Measurements from ENCODE around the gene ZBTB20.

The ZBTB20 gene

DNA sequence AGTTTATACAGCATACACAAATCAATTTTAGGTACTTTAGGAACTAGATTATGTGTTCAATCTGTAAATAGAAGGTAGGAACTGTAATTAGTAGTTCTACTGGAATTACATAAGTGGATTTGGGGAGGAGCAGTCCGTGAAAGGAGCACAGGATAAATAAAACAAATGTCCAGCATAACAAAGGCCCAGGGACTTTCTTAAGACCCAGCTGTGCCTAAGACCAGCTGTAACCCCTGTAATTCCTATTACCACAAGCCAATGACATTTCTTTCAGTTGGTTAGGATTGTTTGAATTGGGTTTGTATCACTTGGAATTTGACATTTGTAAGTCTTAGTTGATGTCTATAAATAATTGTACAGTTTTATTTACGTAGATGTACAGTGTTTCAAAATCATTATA, 4.8 kb upstream of the ZBTB20 start:
- Histone ChIP-seq H4K20me1 (ENCODE audit: insufficient read depth, low read length) (no peaks in the 10 kb centered on the region), H3K4me2 (ENCODE audit: low read length) (no peak overlapping the region), H3K9ac (ENCODE audit: low read length) (no peak overlapping the region), H3K4me1 (ENCODE audit: low read length) (peaks cover 6% of the 10 kb centered on the region), H3K27me3 (ENCODE audit: low read depth, low read length) (no peaks in the 10 kb centered on the region), H3K79me2 (ENCODE audit: low read length) (peaks cover 4% of the 10 kb centered on the region; the same call in 1 of the 2 replicates), H3K9me3 (ENCODE audit: insufficient read depth, low read length) (no peaks in the 10 kb centered on the region), H3K4me3 (ENCODE audit: low read length) (no peak overlapping the region), H3K27ac (ENCODE audit: low read length) (no peak overlapping the region), H3K36me3 (replicated peaks; ENCODE audit: low read depth, low read length) (no peaks in the 10 kb centered on the region), H2AFZ (ENCODE audit: low read depth, low read length) (no peak overlapping the region)
- TF ChIP-seq, protein P1, sequence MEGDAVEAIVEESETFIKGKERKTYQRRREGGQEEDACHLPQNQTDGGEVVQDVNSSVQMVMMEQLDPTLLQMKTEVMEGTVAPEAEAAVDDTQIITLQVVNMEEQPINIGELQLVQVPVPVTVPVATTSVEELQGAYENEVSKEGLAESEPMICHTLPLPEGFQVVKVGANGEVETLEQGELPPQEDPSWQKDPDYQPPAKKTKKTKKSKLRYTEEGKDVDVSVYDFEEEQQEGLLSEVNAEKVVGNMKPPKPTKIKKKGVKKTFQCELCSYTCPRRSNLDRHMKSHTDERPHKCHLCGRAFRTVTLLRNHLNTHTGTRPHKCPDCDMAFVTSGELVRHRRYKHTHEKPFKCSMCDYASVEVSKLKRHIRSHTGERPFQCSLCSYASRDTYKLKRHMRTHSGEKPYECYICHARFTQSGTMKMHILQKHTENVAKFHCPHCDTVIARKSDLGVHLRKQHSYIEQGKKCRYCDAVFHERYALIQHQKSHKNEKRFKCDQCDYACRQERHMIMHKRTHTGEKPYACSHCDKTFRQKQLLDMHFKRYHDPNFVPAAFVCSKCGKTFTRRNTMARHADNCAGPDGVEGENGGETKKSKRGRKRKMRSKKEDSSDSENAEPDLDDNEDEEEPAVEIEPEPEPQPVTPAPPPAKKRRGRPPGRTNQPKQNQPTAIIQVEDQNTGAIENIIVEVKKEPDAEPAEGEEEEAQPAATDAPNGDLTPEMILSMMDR (IDR thresholded peaks at IDR 0.05; ENCODE audit: low read depth, low read length): no peak
- no peak for TF ChIP-seq EZH2phosphoT487 (IDR thresholded peaks at IDR 0.05; ENCODE audit: low read depth)

DNA sequence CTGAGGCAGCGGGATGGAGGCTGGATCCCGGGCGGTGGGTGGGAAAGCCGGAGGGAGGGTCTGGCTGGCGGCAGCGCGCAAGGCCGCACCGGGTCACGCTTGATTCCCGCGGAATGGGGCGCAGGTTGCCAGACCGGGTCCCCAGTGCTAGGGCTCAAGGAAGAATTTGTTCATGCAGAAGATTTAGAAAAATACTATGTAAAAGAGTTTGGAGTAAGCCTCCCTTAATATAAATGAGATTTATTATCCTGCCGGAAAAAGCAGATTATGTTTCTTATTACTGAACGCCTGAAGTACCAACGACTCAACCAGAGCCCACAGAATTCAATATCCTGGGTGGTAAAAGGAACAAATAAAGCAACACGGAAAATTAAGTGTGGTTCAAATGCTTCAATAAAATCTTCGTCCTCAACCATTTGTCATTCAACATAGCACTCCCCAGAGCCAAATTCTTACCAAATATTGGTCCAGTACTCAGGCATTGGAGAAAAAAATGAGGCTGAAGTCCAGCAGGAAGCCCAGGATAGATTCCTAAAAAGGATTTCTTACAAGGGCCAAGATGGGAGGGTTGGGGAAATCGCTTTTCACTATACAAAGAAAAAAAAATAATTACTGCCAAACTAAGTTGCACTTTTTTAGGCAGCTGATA, 1.2 kb upstream of the ZBTB20 start:
- Histone ChIP-seq H3K4me2 (ENCODE audit: low read length) (peak overlapping the region; percentile 94), H3K9ac (ENCODE audit: low read length) (peak overlapping the region; percentile 81)
- no peak for TF ChIP-seq EZH2phosphoT487 (IDR thresholded peaks at IDR 0.05; ENCODE audit: low read depth)
- TF ChIP-seq, protein P1 (IDR thresholded peaks at IDR 0.05; ENCODE audit: low read depth, low read length): no peak

DNA sequence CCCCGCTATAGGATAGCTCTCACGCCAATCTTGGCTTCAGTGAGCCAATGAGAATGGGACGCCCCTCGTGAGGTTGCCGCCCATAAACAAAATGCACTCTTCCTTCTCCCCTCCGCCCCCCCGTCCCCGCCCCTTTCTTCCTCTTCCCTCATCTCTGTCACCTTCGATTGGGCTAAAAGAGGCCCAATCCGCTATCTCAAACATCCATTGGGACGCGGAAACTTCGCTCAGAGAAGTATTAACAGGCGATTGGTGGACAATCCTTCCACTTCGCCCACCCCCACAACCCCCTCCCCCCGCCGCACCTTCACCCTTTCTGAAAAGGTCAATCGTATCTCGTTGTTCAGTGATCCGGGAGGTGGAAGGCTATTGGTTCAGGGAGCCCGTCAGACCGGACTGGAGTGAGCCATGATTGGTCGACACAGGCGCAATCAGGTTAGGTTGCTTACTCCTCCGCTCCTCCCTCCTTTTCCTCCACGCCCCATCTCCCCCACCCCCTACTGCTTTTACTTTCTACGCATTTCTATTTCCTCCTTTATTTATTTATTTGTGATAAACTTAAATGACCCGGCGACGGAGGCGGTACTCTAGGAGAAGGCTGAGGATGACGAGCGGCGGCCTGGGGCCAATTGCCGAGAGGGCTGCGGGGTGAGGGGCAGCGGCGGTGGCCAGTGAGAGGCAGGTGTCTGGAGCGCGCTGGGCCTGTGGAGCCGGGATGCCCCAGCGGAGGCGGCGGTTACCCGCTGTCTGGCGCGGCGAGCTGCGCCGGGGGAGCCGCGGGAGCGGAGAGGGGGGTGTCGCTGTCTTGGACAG, 447 bp upstream of the ZBTB20 start:
- Histone ChIP-seq H3K4me1 (ENCODE audit: low read length) (peaks cover 10% of the 10 kb centered on the region), H3K27me3 (ENCODE audit: low read depth, low read length) (no peaks in the 10 kb centered on the region), H2AFZ (ENCODE audit: low read depth, low read length) (peak overlapping the region; percentile 43), H3K9ac (ENCODE audit: low read length) (peak overlapping the region; percentile 81), H3K79me2 (ENCODE audit: low read length) (peaks cover 4% of the 10 kb centered on the region; the same call in 1 of the 2 replicates), H3K4me2 (ENCODE audit: low read length) (peak overlapping the region; percentile 94), H4K20me1 (ENCODE audit: insufficient read depth, low read length) (no peaks in the 10 kb centered on the region), H3K4me3 (ENCODE audit: low read length) (peak overlapping the region; percentile 94), H3K9me3 (ENCODE audit: insufficient read depth, low read length) (no peaks in the 10 kb centered on the region), H3K36me3 (replicated peaks; ENCODE audit: low read depth, low read length) (no peaks in the 10 kb centered on the region), H3K27ac (ENCODE audit: low read length) (peak overlapping the region; percentile 63)
- TF ChIP-seq EZH2phosphoT487 (IDR thresholded peaks at IDR 0.05; ENCODE audit: low read depth): no peak
- TF ChIP-seq, protein P1 (IDR thresholded peaks at IDR 0.05; ENCODE audit: low read depth, low read length): no peak

More for the DNA sequence above, 1.2 kb upstream of the ZBTB20 start:
- Histone ChIP-seq H3K9me3 (ENCODE audit: insufficient read depth, low read length) (no peaks in the 10 kb centered on the region), H4K20me1 (ENCODE audit: insufficient read depth, low read length) (no peaks in the 10 kb centered on the region), H2AFZ (ENCODE audit: low read depth, low read length) (peak overlapping the region; percentile 43), H3K27me3 (ENCODE audit: low read depth, low read length) (no peaks in the 10 kb centered on the region), H3K79me2 (ENCODE audit: low read length) (peaks cover 4% of the 10 kb centered on the region; the same call in 1 of the 2 replicates), H3K27ac (ENCODE audit: low read length) (peak overlapping the region; percentile 63), H3K36me3 (replicated peaks; ENCODE audit: low read depth, low read length) (no peaks in the 10 kb centered on the region), H3K4me3 (ENCODE audit: low read length) (peak overlapping the region; percentile 94), H3K4me1 (ENCODE audit: low read length) (peaks cover 10% of the 10 kb centered on the region)

DNA sequence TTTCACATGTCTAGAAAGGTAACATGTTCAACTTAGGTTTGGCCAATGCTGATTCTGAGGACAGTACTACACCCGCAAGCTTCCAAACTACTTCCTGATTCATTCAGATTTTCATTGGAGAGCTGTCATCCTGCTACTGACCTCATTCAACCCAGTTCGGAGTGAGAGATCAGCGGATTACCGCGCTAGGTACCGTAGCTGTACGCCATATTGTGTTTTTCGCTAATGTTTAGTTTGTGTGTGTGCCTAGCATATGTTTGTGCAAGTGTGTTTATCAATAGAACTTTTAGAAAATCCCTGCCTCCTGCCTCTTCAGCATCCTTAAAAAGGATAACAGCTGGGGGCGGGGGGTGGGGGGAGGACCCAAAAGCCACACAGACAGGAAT, 1.1 kb downstream of the ZBTB20 start:
- H3K27me3 ChIP-seq (ENCODE audit: low read depth, low read length): no peaks in the 10 kb centered on the region
- no peaks in the 10 kb centered on the region for H3K36me3 ChIP-seq (replicated peaks; ENCODE audit: low read depth, low read length)
- peaks cover 10% of the 10 kb centered on the region for H3K4me1 ChIP-seq (ENCODE audit: low read length)
- H3K79me2 ChIP-seq (ENCODE audit: low read length): peaks cover 4% of the 10 kb centered on the region; the same call in 1 of the 2 replicates
- peak overlapping the region; percentile 94 for H3K4me3 ChIP-seq (ENCODE audit: low read length)
- peak overlapping the region; percentile 83 for H2AFZ ChIP-seq (ENCODE audit: low read depth, low read length)
- no peak for TF ChIP-seq EZH2phosphoT487 (IDR thresholded peaks at IDR 0.05; ENCODE audit: low read depth)
- TF ChIP-seq, protein P1 (IDR thresholded peaks at IDR 0.05; ENCODE audit: low read depth, low read length): no peak
- no peaks in the 10 kb centered on the region for H4K20me1 ChIP-seq (ENCODE audit: insufficient read depth, low read length)
- H3K9ac ChIP-seq (ENCODE audit: low read length): peak overlapping the region; percentile 88
- H3K4me2 ChIP-seq (ENCODE audit: low read length): peak overlapping the region; percentile 66
- H3K27ac ChIP-seq (ENCODE audit: low read length): peak overlapping the region; percentile 53; the same call in 1 of the 2 replicates
- H3K9me3 ChIP-seq (ENCODE audit: insufficient read depth, low read length): no peaks in the 10 kb centered on the region

Measured in OCI-LY3 (cell line).